Measurements from ENCODE around the gene MAP3K8.
A peak's percentile ranks its signal among the peaks of the same experiment; 100 is the strongest.

The MAP3K8 gene

GRCh38 chr10:30489346-30489745, 55.4 kb downstream of the MAP3K8 start:
- no peak for DNase-seq

- no peak for DNase-seq
Observed at GRCh38 chr10:30490289-30491000, 56.5 kb downstream of the MAP3K8 start.

- no peak for DNase-seq
Observed at GRCh38 chr10:30491204-30491915, 57.4 kb downstream of the MAP3K8 start.

GRCh38 chr10:30491916-30492515, 58.0 kb downstream of the MAP3K8 start:
- no peak for DNase-seq

- peak in 18 of 56 donors; percentile 2 to 32 (median 8) for DNase-seq
Observed at GRCh38 chr10:30493609-30494530, 59.9 kb downstream of the MAP3K8 start.

GRCh38 chr10:30494558-30494957, 60.6 kb downstream of the MAP3K8 start:
- DNase-seq = no peak

- no peak for DNase-seq
Observed at GRCh38 chr10:30495687-30496086, 61.7 kb downstream of the MAP3K8 start.

- no peak for DNase-seq
Observed at GRCh38 chr10:30499816-30500215, 65.8 kb downstream of the MAP3K8 start.

GRCh38 chr10:30500534-30500933, 66.5 kb downstream of the MAP3K8 start:
- DNase-seq = no peak

- no peak for DNase-seq
Observed at GRCh38 chr10:30500963-30501504, 67.0 kb downstream of the MAP3K8 start.

- no peak for DNase-seq
Observed at GRCh38 chr10:30502266-30503060, 68.5 kb downstream of the MAP3K8 start.

- no peak for DNase-seq
Observed at GRCh38 chr10:30503700-30504266, 69.8 kb downstream of the MAP3K8 start.

GRCh38 chr10:30505543-30506298, 71.7 kb downstream of the MAP3K8 start:
- DNase-seq = no peak

GRCh38 chr10:30509508-30509907, 75.5 kb downstream of the MAP3K8 start:
- DNase-seq = no peak

GRCh38 chr10:30510184-30510931, 76.4 kb downstream of the MAP3K8 start:
- no peak for DNase-seq

- no peak for DNase-seq
Observed at GRCh38 chr10:30510932-30511700, 77.1 kb downstream of the MAP3K8 start.
